GM12873 (cell line): Measurements from ENCODE around the gene RAB33B.

Experiments
- CTCF ChIP-seq: IDR thresholded peaks from 2 replicates; pipeline ENCODE4 v1.5.1; 2012; ENCODE audit warnings: low read depth, mild to moderate bottlenecking, moderate library complexity, low read length, control low read depth; ENCODE audit not compliant: insufficient read depth; ENCODE audit errors: missing control alignments

RAB33B gene

GRCh38 chr4:139438141-139438540, 15.8 kb upstream of the RAB33B start:
- TF ChIP-seq CTCF = no peak

- no peak for TF ChIP-seq CTCF
Observed at GRCh38 chr4:139441029-139441428, 12.9 kb upstream of the RAB33B start.

- TF ChIP-seq CTCF = no peak
Observed at GRCh38 chr4:139443661-139444060, 10.3 kb upstream of the RAB33B start.

GRCh38 chr4:139450586-139450985, 3.3 kb upstream of the RAB33B start:
- no peak for TF ChIP-seq CTCF

- no peak for TF ChIP-seq CTCF
Observed at GRCh38 chr4:139451997-139452396, 1.9 kb upstream of the RAB33B start.

GRCh38 chr4:139453041-139453370, 915 bp upstream of the RAB33B start:
- peak; percentile 61 for TF ChIP-seq CTCF

- peak; percentile 19 for TF ChIP-seq CTCF
Observed at GRCh38 chr4:139453371-139454110, 380 bp upstream of the RAB33B start.
